T-helper 2 cell treated with Interferon-gamma antibody and Interleukin-4, amounts not matched to agents 100 ng/mL and 5 ng/mL, for 36 hours (primary cell): ENCODE results near the gene L3MBTL3. TPM values are rescaled to one million over a fixed set of nuclear protein-coding genes. Genes with fewer than 3 reads are reported as not detected.

Source experiments
- intact Hi-C: fragments of 100-400 bp; cut with micrococcal nuclease; formaldehyde crosslinking; loops from one replicate; pipeline ENCODE4 v1.15.1; 2023
- total RNA-seq: library from RNA; stranded (reverse); gene quantifications from 2 replicates; pipeline ENCODE4 v1.2.3, GENCODE V29; 2022

Gene L3MBTL3
- total RNA-seq, 1 donor from 2014 or later: 11.3 TPM

GRCh38 chr6:130020907-130021629, 2.7 kb downstream of the L3MBTL3 start:
- intact Hi-C loops: loop anchor here (1.0 to 10.0 kb wide), 11 partner anchors 7 to 530 kb away; partner anchors contain the start of gene SAMD3

- intact Hi-C loops: loop anchor here (10.0 kb wide), 1 partner anchor 488 kb away; no protein-coding TSS in a partner anchor
These were observed 8.5 kb downstream of the L3MBTL3 start for GRCh38 chr6:130026859-130027258.

GRCh38 chr6:130027948-130028347, 9.6 kb downstream of the L3MBTL3 start:
- intact Hi-C loops: loop anchor here (1.0 to 10.0 kb wide), 2 partner anchors 8 to 487 kb away; no protein-coding TSS in a partner anchor

GRCh38 chr6:130029163-130029562, 10.8 kb downstream of the L3MBTL3 start:
- intact Hi-C loops: loop anchor here (10.0 kb wide), 1 partner anchor 486 kb away; no protein-coding TSS in a partner anchor

- intact Hi-C loops: no loop called here
These were observed 14.5 kb downstream of the L3MBTL3 start for GRCh38 chr6:130032758-130033340.

GRCh38 chr6:130033949-130034348, 15.6 kb downstream of the L3MBTL3 start:
- intact Hi-C loops: no loop called here

GRCh38 chr6:130034378-130035146, 16.2 kb downstream of the L3MBTL3 start:
- intact Hi-C loops: loop anchor here (5.0 kb wide), 1 partner anchor 663 kb away; no protein-coding TSS in a partner anchor

GRCh38 chr6:130035211-130035610, 16.8 kb downstream of the L3MBTL3 start:
- intact Hi-C loops: loop anchor here (5.0 kb wide), 1 partner anchor 662 kb away; no protein-coding TSS in a partner anchor

GRCh38 chr6:130037207-130037811, 18.9 kb downstream of the L3MBTL3 start:
- intact Hi-C loops: loop anchor here (1.0 to 5.0 kb wide), 3 partner anchors 245 to 806 kb away; no protein-coding TSS in a partner anchor

GRCh38 chr6:130041594-130041993, 23.2 kb downstream of the L3MBTL3 start:
- intact Hi-C loops: no loop called here

- intact Hi-C loops: no loop called here
These were observed 25.0 kb downstream of the L3MBTL3 start for GRCh38 chr6:130043344-130043743.

GRCh38 chr6:130045622-130046021, 27.2 kb downstream of the L3MBTL3 start:
- intact Hi-C loops: no loop called here

- intact Hi-C loops: no loop called here
These were observed 28.3 kb downstream of the L3MBTL3 start for GRCh38 chr6:130046671-130047070.

GRCh38 chr6:130047088-130047995, 29.0 kb downstream of the L3MBTL3 start:
- intact Hi-C loops: no loop called here

GRCh38 chr6:130050230-130050629, 31.8 kb downstream of the L3MBTL3 start:
- intact Hi-C loops: no loop called here

GRCh38 chr6:130054725-130055124, 36.3 kb downstream of the L3MBTL3 start:
- intact Hi-C loops: no loop called here

GRCh38 chr6:130055271-130055670, 36.9 kb downstream of the L3MBTL3 start:
- intact Hi-C loops: no loop called here

- intact Hi-C loops: no loop called here
These were observed 39.1 kb downstream of the L3MBTL3 start for GRCh38 chr6:130057495-130057894.

GRCh38 chr6:130063806-130064205, 45.4 kb downstream of the L3MBTL3 start:
- intact Hi-C loops: no loop called here

GRCh38 chr6:130065609-130066156, 47.3 kb downstream of the L3MBTL3 start:
- intact Hi-C loops: no loop called here
